PC-3 (cell line): ENCODE data around the gene ARHGAP42. TPM values are rescaled to one million over a fixed set of nuclear protein-coding genes. Genes with fewer than 3 reads are reported as not detected.

ENCODE experiments used
- ATAC-seq: fragments of 200-7000 bp; cut with Tn5 transposase; 2 replicates; pipeline ENCODE4 v1.9.1; 2020; ENCODE audit warnings: mild to moderate bottlenecking, moderate library complexity
- BruUV-seq: library from RNA; stranded (reverse); fragments of 400-500 nt; replicated peaks from 2 replicates; lab custom pipeline; 2021; lab: Mats Ljungman, UMichigan
- CTCF ChIA-PET: fragments of 300-600 bp; sonication (Branson Sonifier 250); formaldehyde crosslinking; loops from one replicate; lab custom pipeline; 2022; ENCODE audit warnings: antibody characterized with exemption; lab: Charles Lee
- POLR2A ChIA-PET: fragments of 300-600 bp; sonication (Branson Sonifier 250); formaldehyde crosslinking; loops from one replicate; lab custom pipeline; 2022; ENCODE audit warnings: antibody characterized with exemption; ENCODE audit not compliant: unreplicated experiment; lab: Charles Lee
- DNase-seq: peaks from one replicate; pipeline ENCODE4 v3.0.0-alpha.2; 2015
- H2AFZ ChIP-seq: fragments of 300-600 bp; sonication (generic); 2 replicates; pipeline ENCODE4 v1.6.0; 2016; ENCODE audit warnings: antibody characterized with exemption, low read length
- H3F3A ChIP-seq: fragments of 300-600 bp; sonication (generic); one replicate; pipeline ENCODE4 v1.6.0; 2017; ENCODE audit warnings: antibody characterized with exemption, low read length, control low read depth, mild to moderate bottlenecking; ENCODE audit not compliant: unreplicated experiment
- H3K27ac ChIP-seq: fragments of 300-600 bp; sonication (generic); 2 replicates; pipeline ENCODE4 v1.5.1; 2016; ENCODE audit warnings: mild to moderate bottlenecking, low read length
- H3K27me3 ChIP-seq: fragments of 300-600 bp; sonication (generic); 2 replicates; pipeline ENCODE4 v1.6.1; 2016; ENCODE audit warnings: low read length, mixed read lengths
- H3K36me3 ChIP-seq: fragments of 300-600 bp; sonication (generic); 2 replicates; pipeline ENCODE4 v1.6.1; 2016; ENCODE audit warnings: low read depth, mixed run types, low read length, mixed read lengths
- H3K4me1 ChIP-seq: fragments of 300-600 bp; sonication (generic); 2 replicates; pipeline ENCODE4 v1.5.1; 2016; ENCODE audit warnings: low read length; ENCODE audit not compliant: insufficient read depth
- H3K4me2 ChIP-seq: fragments of 300-600 bp; sonication (generic); 2 replicates; pipeline ENCODE4 v1.6.0; 2016; ENCODE audit warnings: low read length
- H3K4me3 ChIP-seq: fragments of 300-600 bp; sonication (generic); 2 replicates; pipeline ENCODE4 v1.5.1; 2016; ENCODE audit warnings: mild to moderate bottlenecking, low read length, mixed read lengths
- H3K79me2 ChIP-seq: fragments of 300-600 bp; sonication (generic); 2 replicates; pipeline ENCODE4 v1.6.1; 2017; ENCODE audit warnings: low read length, mixed read lengths
- H3K9ac ChIP-seq: fragments of 300-600 bp; sonication (generic); 2 replicates; pipeline ENCODE4 v1.6.0; 2016; ENCODE audit warnings: mild to moderate bottlenecking, low read length
- H3K9me2 ChIP-seq: fragments of 300-600 bp; sonication (generic); replicated peaks from 2 replicates; pipeline ENCODE4 v1.6.1; 2016; ENCODE audit warnings: mixed run types, low read length, mixed read lengths
- H3K9me3 ChIP-seq: fragments of 300-600 bp; sonication (generic); 2 replicates; pipeline ENCODE4 v1.6.1; 2016; ENCODE audit warnings: low read length, mixed read lengths
- H4K20me1 ChIP-seq: fragments of 300-600 bp; sonication (generic); 2 replicates; pipeline ENCODE4 v1.6.1; 2016; ENCODE audit warnings: low read length, mixed read lengths
- EZH2 ChIP-seq: fragments of 300-600 bp; sonication (generic); IDR thresholded peaks from one replicate; pipeline ENCODE4 v1.6.1; 2017; ENCODE audit warnings: antibody characterized with exemption, mild to moderate bottlenecking, low read length; ENCODE audit not compliant: unreplicated experiment
- EZH2phosphoT487 ChIP-seq: fragments of 300-600 bp; sonication (generic); IDR thresholded peaks from 2 replicates; pipeline ENCODE4 v1.6.1; 2018; ENCODE audit warnings: mild to moderate bottlenecking, antibody characterized with exemption, low read length, borderline replicate concordance
- intact Hi-C: fragments of 100-400 bp; cut with micrococcal nuclease; formaldehyde crosslinking; loops from 2 replicates; pipeline ENCODE4 v1.9.0; 2023
- total RNA-seq: library from RNA; depleted of rRNA; stranded (reverse); fragments of >200 nt; gene quantifications from 2 replicates; pipeline ENCODE4 v1.2.3, GENCODE V29; 2014
- TF ChIP-seq, protein P1 (sequence below): fragments of 300-600 bp; sonication (generic); conservative IDR thresholded peaks from 2 replicates; pipeline ENCODE4 v1.5.1; 2017; ENCODE audit warnings: antibody characterized with exemption, low read depth, mild to moderate bottlenecking, low read length

ARHGAP42 gene
- total RNA-seq, 1 experiment from 2014 or later, result 12.1 TPM

DNA sequence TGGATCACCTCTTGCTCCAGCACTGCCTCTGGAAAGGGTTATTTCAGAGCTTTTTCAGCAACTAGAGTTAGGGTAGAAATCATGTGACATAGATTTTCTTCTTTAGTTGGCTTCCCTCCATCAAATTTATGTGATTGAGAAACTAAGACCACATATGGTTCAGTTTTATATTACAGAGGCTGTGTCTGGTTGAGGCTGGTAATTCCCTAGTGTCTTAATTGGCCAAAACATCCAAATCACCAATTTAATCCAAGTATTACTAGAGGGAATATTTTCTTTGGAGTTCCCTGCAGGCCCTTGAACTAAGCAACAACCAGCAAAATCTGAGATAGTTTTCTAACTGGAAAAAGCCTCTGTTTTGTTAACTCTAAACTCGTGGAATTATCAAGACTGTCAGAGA is 136.3 kb downstream of the ARHGAP42 start:
- Histone ChIP-seq H3K79me2 (0 out of 2 replicates have a peak, but pooled peaks cover 13% of the 10 kb centered on the region), H2AFZ (no peak overlapping the region), H3K36me3 (no peaks in the 10 kb centered on the region), H4K20me1 (no peaks in the 10 kb centered on the region), H3K27me3 (no peaks in the 10 kb centered on the region), H3K9ac (no peak overlapping the region), H3F3A (no peaks in the 10 kb centered on the region), H3K9me2 (no peaks in the 10 kb centered on the region), H3K9me3 (no peaks in the 10 kb centered on the region), H3K4me1 (peaks cover 21% of the 10 kb centered on the region), H3K4me2 (no peak overlapping the region), H3K27ac (no peak overlapping the region), H3K4me3 (no peak overlapping the region)
- intact Hi-C loops, result no loop called here
- ATAC-seq (no peak), DNase-seq (no peak)
- BruUV-seq, result no TSS peak
- ChIA-PET POLR2A (no interaction called here), CTCF (no interaction called here)
- TF ChIP-seq, protein P1, sequence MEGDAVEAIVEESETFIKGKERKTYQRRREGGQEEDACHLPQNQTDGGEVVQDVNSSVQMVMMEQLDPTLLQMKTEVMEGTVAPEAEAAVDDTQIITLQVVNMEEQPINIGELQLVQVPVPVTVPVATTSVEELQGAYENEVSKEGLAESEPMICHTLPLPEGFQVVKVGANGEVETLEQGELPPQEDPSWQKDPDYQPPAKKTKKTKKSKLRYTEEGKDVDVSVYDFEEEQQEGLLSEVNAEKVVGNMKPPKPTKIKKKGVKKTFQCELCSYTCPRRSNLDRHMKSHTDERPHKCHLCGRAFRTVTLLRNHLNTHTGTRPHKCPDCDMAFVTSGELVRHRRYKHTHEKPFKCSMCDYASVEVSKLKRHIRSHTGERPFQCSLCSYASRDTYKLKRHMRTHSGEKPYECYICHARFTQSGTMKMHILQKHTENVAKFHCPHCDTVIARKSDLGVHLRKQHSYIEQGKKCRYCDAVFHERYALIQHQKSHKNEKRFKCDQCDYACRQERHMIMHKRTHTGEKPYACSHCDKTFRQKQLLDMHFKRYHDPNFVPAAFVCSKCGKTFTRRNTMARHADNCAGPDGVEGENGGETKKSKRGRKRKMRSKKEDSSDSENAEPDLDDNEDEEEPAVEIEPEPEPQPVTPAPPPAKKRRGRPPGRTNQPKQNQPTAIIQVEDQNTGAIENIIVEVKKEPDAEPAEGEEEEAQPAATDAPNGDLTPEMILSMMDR, result no peak
- TF ChIP-seq EZH2 (no peak), EZH2phosphoT487 (no peak)

DNA sequence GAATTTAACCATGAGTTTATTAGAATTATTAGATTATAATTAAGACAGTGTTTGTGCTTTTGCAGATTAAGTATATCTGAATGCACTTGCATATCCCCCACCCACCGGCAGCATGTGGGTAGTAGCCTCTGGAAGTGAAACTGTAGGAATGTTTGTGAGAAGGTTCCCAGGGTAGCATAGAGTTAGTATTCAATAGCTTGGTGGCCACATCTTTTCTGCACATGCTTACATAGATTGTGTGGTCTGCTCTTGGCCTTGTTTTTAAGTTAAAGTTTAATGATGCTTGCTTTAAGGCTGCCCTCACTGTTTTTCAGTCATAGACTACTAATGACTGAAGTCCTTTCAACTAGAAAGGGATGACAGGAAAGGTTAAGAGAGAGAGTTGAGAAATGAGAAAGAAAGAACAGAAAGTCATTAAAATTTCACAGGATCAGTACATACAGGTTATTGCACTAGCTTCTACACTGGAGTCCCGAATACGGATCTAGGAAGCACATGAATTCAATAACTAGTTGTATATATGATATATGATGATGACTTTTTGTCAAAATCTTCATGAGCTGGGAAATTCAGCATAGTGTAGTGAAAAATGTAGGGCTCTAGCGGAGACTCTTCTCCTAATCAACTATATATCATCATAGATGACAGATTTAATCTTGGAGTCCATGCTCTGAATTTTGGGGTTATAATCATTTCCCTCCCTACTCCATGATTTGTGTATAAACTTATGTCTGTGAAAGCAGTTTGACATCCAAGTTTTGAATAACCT is 137.1 kb downstream of the ARHGAP42 start:
- intact Hi-C loops, result no loop called here
- Histone ChIP-seq H3K9ac (no peak overlapping the region), H3K9me3 (no peaks in the 10 kb centered on the region), H3K4me3 (no peak overlapping the region), H3K4me1 (peaks cover 24% of the 10 kb centered on the region), H3K27me3 (no peaks in the 10 kb centered on the region), H3K4me2 (no peak overlapping the region), H3K36me3 (no peaks in the 10 kb centered on the region), H2AFZ (no peak overlapping the region), H3K79me2 (0 out of 2 replicates have a peak, but pooled peaks cover 13% of the 10 kb centered on the region), H4K20me1 (no peaks in the 10 kb centered on the region), H3K27ac (no peak overlapping the region), H3K9me2 (no peaks in the 10 kb centered on the region), H3F3A (no peaks in the 10 kb centered on the region)
- TF ChIP-seq EZH2phosphoT487 (no peak), EZH2 (no peak)
- TF ChIP-seq, protein P1, result no peak
- ChIA-PET POLR2A (no interaction called here), CTCF (no interaction called here)
- BruUV-seq, result no TSS peak
- no peak for ATAC-seq
- no peak for DNase-seq

DNA sequence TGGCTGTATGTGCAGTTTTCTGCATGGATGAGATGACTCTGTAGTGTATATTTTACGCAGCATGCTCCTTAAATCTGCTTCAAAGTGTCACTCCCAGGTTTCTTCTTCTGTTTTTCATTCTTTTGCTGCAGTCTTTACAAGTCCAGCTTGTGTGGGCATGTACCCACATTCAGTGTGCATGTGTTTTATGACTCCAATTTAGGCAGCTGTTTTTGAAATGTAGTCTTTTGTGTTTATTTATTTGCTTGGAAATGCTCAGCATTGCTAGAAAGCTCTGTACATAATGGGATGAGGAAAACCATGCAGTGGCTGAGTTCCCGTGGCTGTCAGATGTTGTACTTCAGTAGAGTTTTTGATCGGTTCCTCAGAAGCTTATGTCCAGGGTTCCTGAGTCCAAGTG is 138.5 kb downstream of the ARHGAP42 start:
- Histone ChIP-seq H3F3A (no peaks in the 10 kb centered on the region), H3K9ac (no peak overlapping the region), H4K20me1 (no peaks in the 10 kb centered on the region), H3K4me1 (peaks cover 29% of the 10 kb centered on the region), H3K27ac (no peak overlapping the region), H3K27me3 (no peaks in the 10 kb centered on the region), H3K36me3 (no peaks in the 10 kb centered on the region), H3K9me3 (no peaks in the 10 kb centered on the region), H2AFZ (no peak overlapping the region), H3K9me2 (no peaks in the 10 kb centered on the region), H3K4me3 (no peak overlapping the region), H3K4me2 (no peak overlapping the region), H3K79me2 (0 out of 2 replicates have a peak, but pooled peaks cover 21% of the 10 kb centered on the region)
- BruUV-seq, result no TSS peak
- ChIA-PET CTCF (no interaction called here), POLR2A (no interaction called here)
- TF ChIP-seq, protein P1, result no peak
- TF ChIP-seq EZH2phosphoT487 (no peak), EZH2 (no peak)
- intact Hi-C loops, result no loop called here
- ATAC-seq (no peak), DNase-seq (no peak)
